ENCODE data around the gene PPFIBP2. TPM values are rescaled to one million over a fixed set of nuclear protein-coding genes. Genes with fewer than 3 reads are reported as not detected.

PPFIBP2 gene
- total RNA-seq, 4 donors from 2014 or later, result 28.1 to 61.1 (median 49.4) TPM

DNA sequence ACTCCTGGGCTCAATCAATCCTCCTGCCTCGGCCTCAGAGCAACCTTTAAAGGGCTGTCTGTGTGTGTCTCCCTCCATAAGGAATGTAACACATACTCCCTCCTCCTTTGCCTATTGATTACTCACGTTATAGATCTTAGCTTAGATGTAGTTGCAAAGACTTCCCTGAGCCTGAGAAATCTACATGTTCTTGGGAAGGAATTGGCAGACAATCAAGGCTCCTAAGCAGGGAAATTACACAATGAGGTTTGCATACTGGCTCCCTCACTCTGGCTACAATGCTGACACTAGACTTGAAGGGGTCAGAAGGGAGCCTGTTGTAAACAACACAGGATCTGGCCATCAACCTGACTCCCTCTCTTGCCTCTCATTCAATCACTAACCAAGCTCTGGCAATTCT is 33.7 kb upstream of the PPFIBP2 start:
- WGBS, 2 donors, result 36 to 42% methylated on average over 2 of the region's 2 CpGs
- TF ChIP-seq POLR2A (IDR thresholded peaks at IDR 0.05), result no peak
- TF ChIP-seq, protein P1, sequence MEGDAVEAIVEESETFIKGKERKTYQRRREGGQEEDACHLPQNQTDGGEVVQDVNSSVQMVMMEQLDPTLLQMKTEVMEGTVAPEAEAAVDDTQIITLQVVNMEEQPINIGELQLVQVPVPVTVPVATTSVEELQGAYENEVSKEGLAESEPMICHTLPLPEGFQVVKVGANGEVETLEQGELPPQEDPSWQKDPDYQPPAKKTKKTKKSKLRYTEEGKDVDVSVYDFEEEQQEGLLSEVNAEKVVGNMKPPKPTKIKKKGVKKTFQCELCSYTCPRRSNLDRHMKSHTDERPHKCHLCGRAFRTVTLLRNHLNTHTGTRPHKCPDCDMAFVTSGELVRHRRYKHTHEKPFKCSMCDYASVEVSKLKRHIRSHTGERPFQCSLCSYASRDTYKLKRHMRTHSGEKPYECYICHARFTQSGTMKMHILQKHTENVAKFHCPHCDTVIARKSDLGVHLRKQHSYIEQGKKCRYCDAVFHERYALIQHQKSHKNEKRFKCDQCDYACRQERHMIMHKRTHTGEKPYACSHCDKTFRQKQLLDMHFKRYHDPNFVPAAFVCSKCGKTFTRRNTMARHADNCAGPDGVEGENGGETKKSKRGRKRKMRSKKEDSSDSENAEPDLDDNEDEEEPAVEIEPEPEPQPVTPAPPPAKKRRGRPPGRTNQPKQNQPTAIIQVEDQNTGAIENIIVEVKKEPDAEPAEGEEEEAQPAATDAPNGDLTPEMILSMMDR (IDR thresholded peaks at IDR 0.05), result no peak
- DNase-seq, result no peak

DNA sequence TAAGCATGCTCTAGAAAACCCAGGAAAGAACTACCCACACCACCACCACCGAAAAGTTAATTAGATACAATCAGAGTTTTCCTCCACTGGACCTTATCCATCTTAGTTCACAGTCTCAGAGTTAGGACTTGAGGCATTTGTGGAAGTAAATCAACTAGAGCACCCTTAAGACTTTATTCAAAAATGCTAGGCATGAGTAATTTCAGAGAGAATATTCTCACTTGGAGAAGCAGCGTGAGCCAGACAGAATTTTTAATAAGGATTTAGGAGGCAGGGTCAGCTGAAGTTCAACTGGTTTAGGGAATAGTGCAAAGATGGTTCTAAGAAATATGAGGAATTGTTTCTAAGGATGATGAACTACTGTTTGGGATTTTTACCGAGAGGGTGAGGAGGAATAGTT is 29.7 kb upstream of the PPFIBP2 start:
- Histone ChIP-seq H3K4me3 (no peak overlapping the region), H3K4me1 (no peaks in the 10 kb centered on the region), H3K27me3 (no peaks in the 10 kb centered on the region), H3K9me3 (no peaks in the 10 kb centered on the region), H3K27ac (no peak overlapping the region), H3K36me3 (no peaks in the 10 kb centered on the region)
- intact Hi-C loops (cut with DNase I), result no loop called here
- TF ChIP-seq, protein P1 (IDR thresholded peaks at IDR 0.05), result no peak
- TF ChIP-seq POLR2A (IDR thresholded peaks at IDR 0.05), result no peak
- DNase-seq, result no peak
- WGBS, 2 donors, result 70 to 77% methylated on average over 3 of the region's 3 CpGs

More for the DNA sequence above, 33.7 kb upstream of the PPFIBP2 start:
- Histone ChIP-seq H3K4me3 (no peak overlapping the region), H3K36me3 (no peaks in the 10 kb centered on the region), H3K4me1 (no peaks in the 10 kb centered on the region), H3K27ac (no peak overlapping the region), H3K9me3 (no peaks in the 10 kb centered on the region), H3K27me3 (no peaks in the 10 kb centered on the region)
- intact Hi-C loops (cut with DNase I), result no loop called here

DNA sequence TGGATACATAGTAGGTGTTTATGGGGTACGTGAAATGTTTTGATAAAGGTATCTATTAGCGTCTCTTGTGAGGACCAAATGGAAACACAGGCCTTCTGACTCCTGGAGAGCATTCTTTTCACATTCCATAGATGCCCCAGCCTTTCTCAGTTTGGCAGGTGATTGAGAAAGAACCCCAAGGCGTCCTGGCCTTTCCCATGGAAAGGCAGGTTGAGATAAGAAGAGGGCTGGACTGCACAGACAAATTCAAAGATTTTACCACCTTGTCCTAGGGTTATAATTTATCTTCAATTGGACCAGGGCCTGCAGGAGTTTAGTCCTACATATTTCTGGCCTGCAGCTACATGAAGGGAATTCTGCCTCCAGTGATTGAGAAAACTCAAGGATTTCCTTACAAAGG is 29.2 kb upstream of the PPFIBP2 start:
- TF ChIP-seq, protein P1 (IDR thresholded peaks at IDR 0.05), result no peak
- TF ChIP-seq POLR2A (IDR thresholded peaks at IDR 0.05), result no peak
- Histone ChIP-seq H3K4me3 (peak overlapping the region in 2 of 4 donors; percentile 35 to 57), H3K9me3 (no peaks in the 10 kb centered on the region), H3K27ac (peak overlapping the region in 2 of 4 donors; percentile 61 to 69), H3K4me1 (no peaks in the 10 kb centered on the region), H3K27me3 (no peaks in the 10 kb centered on the region), H3K36me3 (no peaks in the 10 kb centered on the region)
- WGBS, 2 donors, result 67 to 70% methylated on average over 3 of the region's 3 CpGs
- intact Hi-C loops (cut with DNase I), result no loop called here
- DNase-seq, result no peak

DNA sequence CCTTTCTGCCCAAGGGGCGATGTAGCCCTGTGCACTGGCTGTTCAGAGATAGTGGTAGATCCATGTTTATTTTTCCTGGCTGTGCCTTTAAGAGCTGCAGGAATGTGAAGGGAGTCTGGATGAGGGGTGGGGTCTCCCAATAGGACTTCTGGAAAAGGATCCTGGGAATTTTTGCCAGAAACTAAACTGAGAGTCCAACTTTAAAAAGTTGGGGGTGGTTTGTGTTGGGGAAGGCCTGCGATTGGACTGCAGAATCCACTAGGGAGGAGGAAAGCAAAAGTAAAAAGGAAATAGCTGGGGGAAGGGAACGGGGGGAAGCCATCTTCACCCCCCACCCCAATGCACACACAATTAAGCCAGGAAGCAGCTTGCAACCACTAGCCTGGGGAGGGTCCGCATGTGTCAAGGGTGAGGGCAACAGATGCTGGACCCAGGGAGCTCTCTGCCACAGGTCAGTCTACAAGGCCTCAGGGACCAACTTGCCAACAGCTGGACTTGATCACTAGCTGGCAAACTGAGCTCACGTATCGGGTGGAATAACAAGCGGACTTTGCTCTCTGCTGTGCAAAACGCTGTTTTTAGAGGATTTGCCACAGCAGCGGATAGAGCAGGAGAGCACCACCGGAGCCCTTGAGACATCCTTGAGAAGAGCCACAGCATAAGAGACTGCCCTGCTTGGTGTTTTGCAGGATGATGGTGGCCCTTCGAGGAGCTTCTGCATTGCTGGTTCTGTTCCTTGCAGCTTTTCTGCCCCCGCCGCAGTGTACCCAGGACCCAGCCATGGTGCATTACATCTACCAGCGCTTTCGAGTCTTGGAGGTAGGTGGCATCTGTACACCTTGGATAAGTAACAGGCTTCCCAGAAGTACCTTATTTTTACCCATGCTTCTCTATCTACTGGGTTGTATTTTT is 28.4 kb upstream of the PPFIBP2 start, which contains the start of gene OLFML1:
OLFML1 (plus strand) TSS at position 321 of the 912 bp plus-strand sequence; CDS start at position 691, 370 bp downstream.
- Histone ChIP-seq H3K27ac (peak within 1 kb of the TSS in 2 of 4 donors; percentile 61 to 69), H3K4me3 (peak within 1 kb of the TSS; percentile 0 to 57 (median 30)), H3K27me3 (no peaks in the 10 kb centered on the region), H3K9me3 (no peaks in the 10 kb centered on the region), H3K4me1 (no peaks in the 10 kb centered on the region), H3K36me3 (no peaks in the 10 kb centered on the region)
- 47 to 68% methylated on average over 12 of the region's 15 CpGs for WGBS, 2 donors
- no peak for DNase-seq
- TF ChIP-seq, protein P1 (IDR thresholded peaks at IDR 0.05), result no peak
- TF ChIP-seq POLR2A (IDR thresholded peaks at IDR 0.05), result no peak
- intact Hi-C loops (cut with DNase I), result no loop called here

DNA sequence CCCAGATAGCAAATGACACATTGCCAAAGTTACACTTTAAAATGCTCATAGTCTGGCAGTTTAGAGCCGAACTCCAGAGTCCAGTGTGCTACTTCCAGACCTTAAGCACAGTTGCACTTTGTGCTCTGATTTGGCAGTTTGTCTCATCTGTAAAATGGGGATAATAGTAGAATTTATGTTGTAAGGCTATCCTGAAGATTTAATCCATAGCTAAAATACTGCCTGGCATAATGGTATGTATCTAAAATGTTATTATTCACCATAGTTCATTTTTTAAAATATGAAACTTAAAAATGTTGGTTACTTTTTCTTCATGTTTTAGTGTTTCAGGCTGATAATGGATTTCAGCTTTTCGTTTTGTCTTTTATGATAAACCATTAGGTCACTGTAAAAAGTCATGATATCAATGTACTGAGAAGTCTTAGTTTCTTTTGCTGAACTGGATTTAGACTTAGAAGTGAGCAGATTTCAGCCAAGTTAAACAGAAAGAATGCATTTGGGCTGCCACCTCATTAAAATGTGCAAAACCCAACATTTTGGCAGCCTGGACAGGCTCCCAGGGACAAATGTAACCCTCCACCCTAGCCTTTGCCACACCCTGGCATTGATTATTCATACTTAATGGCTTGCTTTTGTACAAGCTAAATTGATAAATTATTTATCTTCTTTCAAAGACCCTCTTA is 27.6 kb upstream of the PPFIBP2 start:
- Histone ChIP-seq H3K27me3 (no peaks in the 10 kb centered on the region), H3K4me1 (no peaks in the 10 kb centered on the region), H3K36me3 (no peaks in the 10 kb centered on the region), H3K9me3 (no peaks in the 10 kb centered on the region), H3K27ac (peak overlapping the region in 2 of 4 donors; percentile 61 to 69), H3K4me3 (peak overlapping the region in 3 of 4 donors; percentile 26 to 57 (median 35))
- intact Hi-C loops (cut with DNase I), result no loop called here
- no peak for TF ChIP-seq POLR2A (IDR thresholded peaks at IDR 0.05)
- TF ChIP-seq, protein P1 (IDR thresholded peaks at IDR 0.05), result no peak
- 52 to 68% methylated on average over 2 of the region's 2 CpGs for WGBS, 2 donors
- DNase-seq, result no peak

Data from esophagus squamous epithelium (tissue), 5 donors.